HTR-8/SVneo (cell line): Measurements from ENCODE around the gene TBC1D17.

ENCODE experiments used
- DNase-seq: peaks from one replicate; pipeline ENCODE4 v3.0.0; 2011; ENCODE audit warnings: low spot score, mixed read lengths; ENCODE audit not compliant: insufficient read length
- FAIRE-seq: peaks from 2 replicates; lab custom pipeline; 2011; peaks lifted over from hg19 to GRCh38; lab: Jason Lieb, UNC

The TBC1D17 gene

DNA sequence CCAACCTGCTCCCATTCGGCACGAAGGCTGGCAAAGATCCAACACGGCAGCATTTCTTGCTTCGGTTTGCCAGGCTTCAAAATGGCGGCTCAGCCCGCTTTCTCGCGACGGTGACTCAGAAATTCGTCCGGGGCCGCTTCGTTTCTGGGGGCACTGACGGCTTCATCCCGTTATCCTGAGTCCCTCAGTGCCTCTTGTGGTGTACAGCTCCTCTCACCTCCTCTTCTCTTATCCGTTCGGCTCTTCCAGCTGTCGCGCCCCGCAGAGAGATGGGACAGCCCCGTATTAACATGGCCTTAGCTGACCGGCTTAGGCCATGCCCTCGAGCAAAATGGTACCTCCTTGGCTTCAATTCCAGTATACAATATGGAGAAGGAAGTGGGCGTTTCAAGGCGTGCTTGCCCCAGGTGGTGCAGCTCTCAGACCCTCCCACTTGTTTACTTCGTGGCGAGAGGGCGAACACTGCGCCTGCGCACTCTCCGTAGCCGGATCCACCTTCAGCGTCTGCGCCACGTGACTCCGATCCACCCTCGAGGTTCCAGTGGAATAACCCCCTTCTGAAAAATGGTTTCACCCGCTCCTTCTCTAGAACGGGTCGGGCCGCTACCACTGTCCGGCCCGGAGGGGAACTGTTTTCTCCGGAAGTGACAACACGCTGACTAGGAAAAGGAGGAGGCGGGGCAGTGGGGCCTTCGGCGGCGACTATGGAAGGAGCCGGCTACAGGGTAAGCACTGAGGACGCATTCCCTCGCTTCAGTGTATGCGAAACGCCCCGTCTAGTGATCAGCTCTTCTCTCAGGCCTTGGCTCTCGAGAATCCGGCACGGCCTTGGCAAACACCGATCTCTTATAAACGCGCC is at the start of gene TBC1D17, which contains the start of gene AKT1S1:
Gene TBC1D17 (plus strand): TSS at position 683 of the 859 bp plus-strand sequence. CDS start 22 bp downstream, at position 705.
Gene AKT1S1 (minus strand): TSS at position 336 of the 859 bp plus-strand sequence. CDS start 4,060 bp downstream, outside the sequence.
- DNase-seq (peak; percentile 97), FAIRE-seq (peak; percentile 98)

- no peak for DNase-seq
- FAIRE-seq, result no peak
Measured at GRCh38 chr19:49829200-49829599, 48.3 kb upstream of the TBC1D17 start.

DNA sequence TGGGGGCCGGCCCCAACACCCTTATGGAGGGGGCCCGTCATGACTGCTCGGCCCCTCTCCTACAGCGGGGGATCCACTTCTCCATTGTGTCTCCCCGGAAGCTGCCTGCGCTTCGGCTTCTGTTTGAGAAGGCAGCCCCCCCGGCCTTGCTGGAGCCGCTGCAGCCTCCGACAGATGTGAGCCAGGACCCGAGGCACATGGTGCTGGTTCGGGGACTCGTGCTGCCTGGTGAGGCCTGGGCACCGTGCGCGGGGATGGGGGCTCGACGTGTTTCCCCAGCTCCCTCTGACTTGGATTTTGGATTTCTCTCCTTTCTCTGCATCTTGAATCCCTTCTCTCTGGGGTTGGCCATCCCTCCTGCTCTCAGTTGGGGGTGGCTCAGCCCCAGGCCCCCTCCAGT is 47.8 kb upstream of the TBC1D17 start:
- no peak for FAIRE-seq
- no peak for DNase-seq

GRCh38 chr19:49830766-49831165 is 46.7 kb upstream of the TBC1D17 start:
- no peak for DNase-seq
- no peak for FAIRE-seq

DNA sequence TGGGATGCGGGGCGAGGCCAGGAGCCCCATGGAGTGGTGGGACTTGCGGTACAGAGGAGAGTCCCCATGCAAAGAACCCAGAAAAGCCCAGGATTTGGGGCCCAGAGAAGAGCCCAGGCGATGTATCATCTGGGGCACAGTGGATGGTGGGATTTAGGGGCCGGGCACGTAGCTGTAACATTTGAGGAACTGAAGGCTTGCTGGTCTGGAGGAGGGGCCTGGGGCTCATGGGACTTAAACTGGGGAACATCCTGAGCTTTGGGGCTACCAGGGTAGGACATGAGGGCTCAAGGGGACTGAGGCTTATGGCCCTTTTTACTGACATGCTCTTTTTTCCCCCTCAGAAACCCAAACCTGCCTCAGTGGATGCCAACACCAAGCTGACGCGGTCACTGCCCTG is 45.9 kb upstream of the TBC1D17 start:
- no peak for DNase-seq
- FAIRE-seq, result no peak

DNA sequence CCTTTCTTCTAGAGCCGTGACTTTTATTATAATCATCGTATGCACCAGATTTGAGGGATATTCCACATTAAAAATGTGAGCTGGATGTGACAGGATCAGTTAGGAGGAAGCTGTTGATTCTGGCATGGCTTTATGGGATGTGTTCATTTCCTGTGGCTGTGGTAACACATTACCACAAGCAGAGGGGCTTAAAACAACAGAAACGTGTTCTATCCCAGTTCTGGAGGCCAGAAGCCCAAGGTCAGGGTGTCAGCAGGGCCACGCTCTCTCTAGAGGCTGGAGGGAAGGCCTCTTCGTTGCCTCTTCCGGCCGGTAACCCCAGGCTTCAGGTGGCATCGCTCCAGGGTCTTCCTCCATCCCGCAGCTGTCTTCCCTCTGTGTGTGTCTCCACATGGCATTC is 44.9 kb upstream of the TBC1D17 start:
- FAIRE-seq, result no peak

DNA sequence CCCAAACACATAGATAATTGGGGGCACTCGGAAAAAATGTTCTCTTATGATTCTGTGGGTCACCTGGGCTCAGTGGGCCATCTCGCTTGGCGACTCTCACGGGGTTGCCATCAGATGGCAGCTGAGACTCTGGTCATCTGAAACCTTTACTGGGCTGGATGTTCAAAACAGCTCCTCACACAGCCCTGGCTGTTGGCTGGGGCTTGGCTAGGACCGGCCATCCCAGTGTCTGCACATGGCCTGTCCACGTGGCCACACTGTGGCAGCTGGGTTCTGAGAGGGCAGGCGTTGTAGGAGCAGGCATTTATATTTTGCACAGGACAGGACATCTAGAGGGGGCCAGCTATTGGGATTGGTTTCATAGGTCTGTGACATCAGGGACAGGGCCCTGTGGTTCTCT is 43.9 kb upstream of the TBC1D17 start:
- no peak for FAIRE-seq
- DNase-seq, result no peak

More for the DNA sequence above, 44.9 kb upstream of the TBC1D17 start:
- no peak for DNase-seq

DNA sequence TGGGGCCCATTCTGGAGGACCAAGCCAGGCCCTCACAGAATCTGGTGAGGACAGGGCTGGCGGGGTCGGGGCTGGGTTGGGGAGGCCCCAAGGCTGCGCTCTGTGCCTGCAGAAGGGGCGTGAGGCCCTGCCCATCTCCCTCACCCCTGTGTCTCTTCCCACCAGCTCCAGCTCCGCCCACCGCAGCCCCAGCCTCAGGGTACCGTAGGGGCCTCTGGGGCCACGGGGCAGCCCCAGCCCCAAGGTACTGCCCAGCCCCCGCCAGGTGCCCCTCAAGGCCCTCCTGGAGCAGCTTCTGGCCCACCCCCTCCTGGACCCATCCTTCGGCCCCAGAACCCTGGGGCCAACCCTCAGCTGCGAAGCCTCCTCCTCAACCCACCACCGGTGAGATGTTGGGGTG is 41.9 kb upstream of the TBC1D17 start:
- no peak for DNase-seq
- FAIRE-seq, result no peak

- no peak for DNase-seq
- FAIRE-seq, result no peak
Measured at GRCh38 chr19:49836176-49837008, 41.1 kb upstream of the TBC1D17 start.

GRCh38 chr19:49837009-49837310 is 40.5 kb upstream of the TBC1D17 start:
- DNase-seq (no peak), FAIRE-seq (no peak)

GRCh38 chr19:49837425-49837824 is 40.1 kb upstream of the TBC1D17 start:
- FAIRE-seq, result no peak
- no peak for DNase-seq

DNA sequence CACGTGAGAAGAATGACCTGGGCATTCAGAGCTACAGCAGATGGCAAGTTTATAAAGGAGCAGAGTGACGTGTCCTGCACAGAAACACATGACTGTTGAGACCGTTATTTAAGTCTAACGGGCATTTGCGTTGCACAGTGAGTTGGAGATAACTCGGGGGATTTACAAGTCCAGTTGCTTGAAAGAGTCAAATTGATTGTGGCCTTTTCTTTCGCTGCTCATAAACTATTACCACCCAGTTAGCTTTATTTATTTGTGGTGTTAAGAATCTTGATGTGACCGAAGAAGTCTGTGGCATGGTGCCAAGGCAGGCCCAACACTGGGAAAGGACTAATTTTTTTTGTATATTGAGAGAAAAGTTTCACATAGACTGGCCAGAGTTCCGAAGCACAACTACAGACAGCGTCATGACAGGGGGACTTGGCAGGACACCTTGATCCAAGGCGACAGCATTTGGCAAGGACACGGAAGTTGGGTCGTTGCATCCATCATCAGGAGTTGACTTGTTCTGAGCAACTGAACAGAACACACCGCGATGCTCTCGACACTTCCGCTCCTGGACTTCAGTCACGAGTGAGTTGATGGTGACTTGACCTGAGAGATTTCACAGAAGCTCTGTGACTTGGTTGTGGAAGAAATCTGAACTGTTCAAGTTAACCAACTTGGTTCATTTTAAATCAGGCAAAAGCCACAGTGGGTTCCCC is 38.5 kb upstream of the TBC1D17 start:
- no peak for FAIRE-seq
- no peak for DNase-seq

- no peak for DNase-seq
- no peak for FAIRE-seq
Measured at GRCh38 chr19:49839713-49840112, 37.8 kb upstream of the TBC1D17 start.

- DNase-seq (no peak), FAIRE-seq (no peak)
Measured at GRCh38 chr19:49840321-49840720, 37.2 kb upstream of the TBC1D17 start.

DNA sequence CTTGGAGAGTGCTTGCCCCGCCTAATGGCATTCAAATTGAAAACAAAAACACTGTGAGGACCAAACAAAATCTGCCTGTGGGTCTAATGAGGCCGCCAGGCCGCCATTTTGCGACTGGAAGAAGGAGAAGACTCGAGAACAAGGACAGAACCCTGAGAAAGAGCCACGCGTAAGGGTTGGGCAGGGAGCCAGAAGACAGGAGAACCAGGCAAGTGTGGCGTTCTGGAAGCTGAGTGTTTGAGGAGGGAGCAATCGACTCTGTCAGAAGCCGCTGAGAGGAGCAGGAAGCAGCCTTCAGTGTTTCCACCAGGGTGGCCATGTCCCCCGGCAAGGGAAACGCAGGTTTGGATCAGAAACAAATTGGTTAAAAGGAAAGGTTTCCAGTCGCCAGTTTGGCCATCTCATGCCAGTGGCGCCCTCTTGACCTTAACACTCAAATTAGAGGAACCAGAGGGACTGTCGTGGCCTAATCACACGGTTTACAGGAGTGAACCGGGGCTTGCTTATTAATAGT is 36.7 kb upstream of the TBC1D17 start:
- DNase-seq, result no peak
- no peak for FAIRE-seq

- DNase-seq (no peak), FAIRE-seq (no peak)
Measured at GRCh38 chr19:49843265-49843664, 34.2 kb upstream of the TBC1D17 start.

DNA sequence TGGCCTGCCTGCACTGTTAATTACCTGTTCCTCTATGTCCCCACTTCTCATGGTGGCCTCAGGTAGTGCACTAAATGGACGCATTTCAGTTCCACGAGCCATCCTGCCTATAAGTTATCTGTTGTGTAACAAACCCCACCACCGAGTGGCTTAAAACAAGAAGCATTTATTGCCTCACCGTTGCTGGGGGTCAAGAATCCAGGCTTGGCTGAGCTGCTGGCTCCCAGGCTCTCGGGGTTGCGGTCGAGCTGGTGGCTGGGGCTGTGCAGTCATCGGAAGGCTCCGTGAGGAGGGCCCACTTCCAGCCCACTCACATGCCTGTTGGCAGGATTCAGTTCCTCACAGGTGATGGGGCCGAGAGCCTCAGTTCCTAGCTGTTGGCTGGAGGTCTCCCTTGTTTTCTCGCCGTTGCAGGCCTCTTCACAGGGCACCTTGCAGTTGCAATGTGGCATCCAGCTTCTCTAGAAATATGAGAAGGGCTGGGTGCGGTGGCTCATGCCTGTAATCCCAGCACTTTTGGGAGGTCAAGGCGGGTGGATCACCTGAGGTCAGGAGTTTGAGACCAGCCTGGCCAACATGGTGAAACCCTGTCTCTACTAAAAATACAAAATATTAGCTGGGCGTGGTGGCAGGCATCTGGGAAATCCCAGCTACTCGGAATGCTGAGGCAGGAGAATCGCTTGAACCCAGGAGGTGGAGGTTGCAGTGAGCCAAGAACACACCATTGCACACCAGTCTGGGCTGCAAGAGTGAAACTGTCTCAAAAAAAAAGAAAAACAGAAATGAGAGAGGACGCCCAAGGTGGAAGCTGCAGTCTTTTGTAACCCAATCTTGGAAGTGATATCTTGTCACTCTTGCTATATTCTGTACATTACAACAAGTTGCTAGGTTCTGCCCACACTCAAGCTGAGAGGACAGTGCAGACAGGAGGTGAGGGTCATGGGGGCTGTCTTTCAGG is 33.1 kb upstream of the TBC1D17 start:
- DNase-seq, result no peak
- no peak for FAIRE-seq

- no peak for FAIRE-seq
Measured at GRCh38 chr19:49845414-49845813, 32.1 kb upstream of the TBC1D17 start.

GRCh38 chr19:49846408-49846807 is 31.1 kb upstream of the TBC1D17 start:
- FAIRE-seq (no peak), DNase-seq (no peak)

More at GRCh38 chr19:49845414-49845813, 32.1 kb upstream of the TBC1D17 start:
- DNase-seq, result no peak
